ENCODE data around the gene SCNN1A.

DNA sequence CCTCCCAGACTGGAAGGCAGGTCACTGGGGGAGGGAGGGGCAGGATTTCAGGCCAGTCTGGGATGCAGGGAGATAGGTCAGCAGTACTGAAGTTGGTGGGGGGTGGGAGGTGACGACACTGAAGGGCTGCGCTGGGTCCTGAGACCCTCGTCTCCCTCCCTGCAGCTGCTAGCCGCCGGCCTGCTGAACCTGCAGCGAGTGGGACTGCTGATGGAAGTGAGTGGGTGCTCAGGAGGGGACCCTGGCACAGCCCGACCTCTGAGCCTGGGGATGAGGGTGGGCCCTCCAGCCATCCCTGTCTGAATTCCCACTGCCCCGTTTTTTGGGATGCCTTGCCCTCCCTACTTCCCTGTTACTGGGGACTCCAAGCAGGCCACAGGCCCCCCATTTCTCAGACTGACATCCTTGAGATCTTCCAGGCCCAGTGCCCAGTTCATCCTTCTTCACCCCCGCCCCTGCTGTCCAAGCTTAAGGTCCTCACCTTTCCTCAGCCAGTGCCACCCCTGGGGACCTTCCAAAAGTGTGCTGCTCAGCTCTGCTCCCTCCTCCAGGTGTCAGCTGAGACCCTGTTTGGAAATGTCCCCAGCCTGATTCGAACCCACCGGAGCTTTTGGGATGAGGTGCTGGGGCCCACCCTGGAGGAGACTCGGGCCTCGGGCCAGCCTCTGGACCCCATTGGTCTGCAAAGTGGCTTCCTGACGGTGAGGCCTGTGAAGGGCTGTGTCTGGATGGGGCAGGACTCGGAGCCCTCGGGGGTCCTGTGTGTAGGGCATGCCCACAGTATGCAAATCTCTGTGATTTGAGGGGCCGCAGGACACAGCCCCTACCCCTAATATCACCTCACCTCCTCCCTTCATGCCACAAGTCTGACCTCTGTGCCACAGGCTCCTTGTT is 59.4 kb downstream of the SCNN1A start:
- TF ChIP-seq, protein P1, sequence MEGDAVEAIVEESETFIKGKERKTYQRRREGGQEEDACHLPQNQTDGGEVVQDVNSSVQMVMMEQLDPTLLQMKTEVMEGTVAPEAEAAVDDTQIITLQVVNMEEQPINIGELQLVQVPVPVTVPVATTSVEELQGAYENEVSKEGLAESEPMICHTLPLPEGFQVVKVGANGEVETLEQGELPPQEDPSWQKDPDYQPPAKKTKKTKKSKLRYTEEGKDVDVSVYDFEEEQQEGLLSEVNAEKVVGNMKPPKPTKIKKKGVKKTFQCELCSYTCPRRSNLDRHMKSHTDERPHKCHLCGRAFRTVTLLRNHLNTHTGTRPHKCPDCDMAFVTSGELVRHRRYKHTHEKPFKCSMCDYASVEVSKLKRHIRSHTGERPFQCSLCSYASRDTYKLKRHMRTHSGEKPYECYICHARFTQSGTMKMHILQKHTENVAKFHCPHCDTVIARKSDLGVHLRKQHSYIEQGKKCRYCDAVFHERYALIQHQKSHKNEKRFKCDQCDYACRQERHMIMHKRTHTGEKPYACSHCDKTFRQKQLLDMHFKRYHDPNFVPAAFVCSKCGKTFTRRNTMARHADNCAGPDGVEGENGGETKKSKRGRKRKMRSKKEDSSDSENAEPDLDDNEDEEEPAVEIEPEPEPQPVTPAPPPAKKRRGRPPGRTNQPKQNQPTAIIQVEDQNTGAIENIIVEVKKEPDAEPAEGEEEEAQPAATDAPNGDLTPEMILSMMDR (IDR thresholded peaks at IDR 0.05; ENCODE audit: low read length) = no peak
- no peak for TF ChIP-seq EZH2phosphoT487 (IDR thresholded peaks at IDR 0.05; ENCODE audit: low read length)

Data from MM.1S (cell line).